Activated CD4-positive, alpha-beta T cell treated with anti-CD3 and anti-CD28 coated beads, Interleukin-2, amount 50 U/mL, for 48 hours (primary cell): Measurements from ENCODE around the gene ZNF398.

ENCODE experiments used
- DNase-seq, 2 experiments: peaks; one replicate each; pipeline ENCODE4 v3.0.0-alpha.2; 2020

The ZNF398 gene

DNA sequence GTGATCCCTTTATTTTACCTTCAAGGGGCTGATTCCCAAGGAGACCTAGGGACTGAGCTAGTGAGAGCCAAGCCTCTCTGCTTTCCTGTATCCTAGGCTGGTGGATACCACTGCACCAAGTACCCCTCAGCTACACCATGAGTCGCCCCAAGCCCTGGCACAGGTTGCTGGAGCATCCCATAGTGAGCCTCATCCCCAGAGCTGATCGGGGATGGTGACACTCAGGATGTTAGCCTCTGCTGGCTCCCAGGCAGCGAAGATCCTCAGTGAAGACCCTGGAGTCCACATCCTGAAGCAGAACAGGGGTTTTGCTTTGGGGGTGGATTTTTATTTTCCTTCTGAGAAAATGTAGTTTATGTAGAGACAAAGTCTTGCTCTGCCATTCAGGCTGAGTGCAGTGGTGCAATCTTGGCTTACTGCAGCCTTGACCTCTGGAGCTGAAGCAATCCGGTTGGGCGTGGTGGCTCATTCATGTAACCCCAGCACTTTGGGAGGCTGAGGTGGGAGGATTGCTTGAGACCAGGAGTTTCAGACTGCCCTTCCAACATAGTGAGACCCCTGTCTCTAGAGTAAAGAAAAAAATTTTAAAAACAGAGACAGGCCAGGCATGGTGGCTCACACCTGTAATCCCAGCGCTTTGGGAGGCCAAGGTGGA lies 79.7 kb downstream of the ZNF398 start:
- no peak for DNase-seq

GRCh38 chr7:149228831-149229471 lies 81.7 kb downstream of the ZNF398 start:
- DNase-seq, result no peak

DNA sequence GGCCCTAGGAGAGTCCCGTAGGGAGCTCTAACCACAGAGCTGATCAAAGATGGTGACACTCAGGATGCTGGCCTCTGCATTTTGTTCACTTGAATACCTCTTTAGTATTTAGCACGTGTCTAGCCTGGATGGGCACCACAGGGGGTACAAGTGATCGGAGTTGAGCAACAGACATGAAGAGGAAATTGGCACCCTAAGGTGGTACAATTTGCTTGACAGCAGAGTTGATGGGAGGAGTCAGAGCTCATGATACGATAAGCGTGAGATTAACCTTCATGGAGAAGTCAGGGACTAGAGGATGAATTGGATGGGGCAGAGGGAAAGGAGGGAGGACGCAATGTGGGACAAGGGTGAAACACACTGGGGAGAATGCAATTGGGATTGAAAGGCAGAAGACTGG lies 82.3 kb downstream of the ZNF398 start:
- DNase-seq, result no peak

DNA sequence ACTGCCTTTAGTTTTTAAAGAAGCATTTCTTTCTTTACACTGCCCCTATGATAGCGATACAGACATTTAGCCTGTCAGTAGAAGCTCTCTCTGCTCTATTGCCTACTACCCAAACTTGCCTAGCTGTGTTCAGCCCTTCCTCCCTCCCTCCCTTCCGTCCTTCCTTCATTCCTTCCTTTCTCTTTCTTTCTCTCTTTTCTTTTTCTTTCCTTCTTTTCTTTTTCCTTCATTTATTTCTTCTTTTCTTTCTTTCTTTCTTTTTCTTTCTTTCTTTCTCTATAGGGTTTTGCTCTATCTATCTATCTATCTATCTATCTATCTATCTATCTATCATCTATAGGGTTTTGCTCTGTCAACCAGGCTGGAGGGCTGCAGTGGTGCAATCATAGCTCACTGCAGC lies 85.1 kb downstream of the ZNF398 start:
- DNase-seq, result no peak
